HG03565 (cell line): Measurements from ENCODE around the gene TMEM120B.

Experiments used
- ATAC-seq: cut with Tn5 transposase; IDR thresholded peaks from one replicate; pipeline ENCODE4 v1.9.1; 2021; ENCODE audit warnings: mild to moderate bottlenecking, moderate library complexity; ENCODE audit not compliant: unreplicated experiment

The TMEM120B gene

DNA sequence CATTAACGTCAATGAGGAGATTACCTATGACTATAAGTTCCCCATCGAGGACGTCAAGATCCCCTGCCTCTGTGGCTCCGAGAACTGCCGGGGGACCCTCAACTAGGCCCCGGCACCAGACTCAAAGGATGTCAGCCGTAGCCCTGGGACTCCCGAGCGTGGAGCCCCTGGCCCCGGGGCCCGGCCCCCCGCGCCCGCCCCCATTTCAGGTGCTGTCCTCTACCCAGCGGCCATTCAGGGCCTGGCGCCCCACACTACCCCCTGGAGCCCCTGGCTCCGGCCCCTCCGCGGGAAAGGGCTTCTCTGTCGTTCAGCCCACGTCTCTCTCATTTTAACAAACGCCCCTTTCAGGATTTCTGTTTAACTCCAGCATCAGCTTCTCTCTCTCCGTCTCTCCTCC is 117.6 kb downstream of the TMEM120B start:
- ATAC-seq: no peak

DNA sequence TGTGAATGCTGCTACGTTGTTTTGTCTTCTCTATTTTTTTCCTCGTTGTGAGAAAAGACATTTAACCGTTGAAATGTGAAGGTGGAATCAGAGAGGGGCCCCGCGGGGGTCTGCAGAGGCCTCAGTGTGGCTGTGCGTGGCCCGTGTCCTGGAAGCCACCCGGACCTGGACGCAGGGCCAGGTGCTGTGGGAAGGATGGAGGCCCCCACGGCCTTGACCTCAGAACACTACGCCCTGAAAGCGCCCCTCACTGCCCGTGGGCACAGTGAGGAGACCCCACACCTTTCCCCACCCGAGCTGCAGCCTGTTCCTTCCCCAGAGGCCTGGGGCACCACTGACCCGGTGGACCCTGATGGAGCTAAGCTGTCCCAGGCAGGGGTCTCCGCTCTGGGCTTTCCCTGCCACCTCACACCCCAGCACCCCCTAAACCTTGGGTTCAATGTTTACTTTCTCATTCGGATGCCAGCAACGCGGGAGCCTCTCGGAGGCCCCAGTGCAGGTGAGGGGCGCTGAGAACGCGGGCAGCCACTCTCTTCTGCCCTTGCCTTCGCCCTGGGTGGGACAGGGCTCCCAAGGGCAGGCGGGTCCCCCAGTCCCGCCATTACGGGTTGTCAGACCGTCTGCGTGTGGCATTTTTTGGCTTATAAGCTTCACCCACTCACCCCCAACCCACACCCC is 118.2 kb downstream of the TMEM120B start:
- no peak for ATAC-seq
